Measurements from ENCODE around the gene CDK5R2.
A peak's percentile ranks its signal among the peaks of the same experiment; 100 is the strongest.

CDK5R2 gene

GRCh38 chr2:218962859-218963492 is 3.5 kb downstream of the CDK5R2 start:
- DNase-seq: peak; percentile 92

GRCh38 chr2:218963601-218964000 is 4.1 kb downstream of the CDK5R2 start:
- no peak for DNase-seq

- DNase-seq: peak; percentile 63
These were observed 4.7 kb downstream of the CDK5R2 start for GRCh38 chr2:218964041-218964771.

- no peak for DNase-seq
These were observed 11.4 kb downstream of the CDK5R2 start for GRCh38 chr2:218970894-218971293.

- DNase-seq: no peak
These were observed 15.8 kb downstream of the CDK5R2 start for GRCh38 chr2:218975060-218975777.

- peak; percentile 69 for DNase-seq
These were observed 20.6 kb downstream of the CDK5R2 start for GRCh38 chr2:218979846-218980734.

GRCh38 chr2:218980735-218981389 is 21.4 kb downstream of the CDK5R2 start:
- no peak for DNase-seq

- peak; percentile 8 for DNase-seq
These were observed 22.0 kb downstream of the CDK5R2 start for GRCh38 chr2:218981390-218981880.

GRCh38 chr2:218981881-218982585 is 22.6 kb downstream of the CDK5R2 start:
- peak; percentile 40 for DNase-seq

GRCh38 chr2:218982586-218983262 is 23.3 kb downstream of the CDK5R2 start:
- no peak for DNase-seq

- DNase-seq: peak; percentile 69
These were observed 23.9 kb downstream of the CDK5R2 start for GRCh38 chr2:218983263-218983933.

- no peak for DNase-seq
These were observed 24.4 kb downstream of the CDK5R2 start for GRCh38 chr2:218983934-218984238.

- DNase-seq: no peak
These were observed 25.0 kb downstream of the CDK5R2 start for GRCh38 chr2:218984239-218985020.

GRCh38 chr2:218985021-218985324 is 25.5 kb downstream of the CDK5R2 start, which contains the start of gene FEV:
Gene FEV, minus strand, starts transcription at chr2:218985184. Its CDS starts 109 bp downstream, at chr2:218985075.
- DNase-seq: no peak

- DNase-seq: no peak
These were observed 26.0 kb downstream of the CDK5R2 start for GRCh38 chr2:218985325-218986091.

- DNase-seq: no peak
These were observed 26.8 kb downstream of the CDK5R2 start for GRCh38 chr2:218986148-218986761.

- DNase-seq: no peak
These were observed 28.7 kb downstream of the CDK5R2 start for GRCh38 chr2:218988164-218988563.

GRCh38 chr2:218988650-218989049 is 29.2 kb downstream of the CDK5R2 start:
- DNase-seq: no peak
